Erythroblast (primary cell): Measurements from ENCODE around the gene ETS1.

Experiments
- GATA1 ChIP-seq: IDR thresholded peaks from 2 replicates; pipeline ENCODE4 v1.6.1; 2011; ENCODE audit warnings: low read depth, mild to moderate bottlenecking, control low read depth, low read length, moderate library complexity
- POLR2A ChIP-seq: IDR thresholded peaks from 2 replicates; pipeline ENCODE4 v1.6.1; 2011; ENCODE audit warnings: mild to moderate bottlenecking, low read length

- no peak for TF ChIP-seq POLR2A
- TF ChIP-seq GATA1: no peak
These were observed 26.7 kb upstream of the ETS1 start for GRCh38 chr11:128614026-128614425.
